GOT3 (cell line): ENCODE data around the gene B4GALT2.

Experiments used
- DNase-seq: peaks from one replicate; lab custom pipeline; 2025; ENCODE audit warnings: mixed read lengths; lab: John Stamatoyannopoulos, UW

B4GALT2 gene

GRCh38 chr1:43978551-43979260 is at the start of gene B4GALT2:
Gene B4GALT2, plus strand, starts transcription at chr1:43979210. Its CDS starts 1,951 bp downstream, at chr1:43981161.
- no peak for DNase-seq

- no peak for DNase-seq
These were observed 48.7 kb upstream of the B4GALT2 start for GRCh38 chr1:43930168-43930948.

GRCh38 chr1:43930949-43931275 is 48.1 kb upstream of the B4GALT2 start:
- no peak for DNase-seq

GRCh38 chr1:43931711-43932660 is 47.0 kb upstream of the B4GALT2 start:
- DNase-seq, result no peak

GRCh38 chr1:43932786-43933385 is 46.1 kb upstream of the B4GALT2 start:
- DNase-seq, result no peak

- no peak for DNase-seq
These were observed 45.5 kb upstream of the B4GALT2 start, which contains the start of gene ARTN for GRCh38 chr1:43933386-43934100. Gene ARTN, plus strand, starts transcription at chr1:43933801. Its CDS starts 1,856 bp downstream, at chr1:43935657.

GRCh38 chr1:43934101-43934985 is 44.7 kb upstream of the B4GALT2 start:
- no peak for DNase-seq

- DNase-seq, result no peak
These were observed 44.1 kb upstream of the B4GALT2 start for GRCh38 chr1:43934986-43935324.

- no peak for DNase-seq
These were observed 43.1 kb upstream of the B4GALT2 start for GRCh38 chr1:43935711-43936427.

GRCh38 chr1:43936431-43937151 is 42.4 kb upstream of the B4GALT2 start:
- no peak for DNase-seq

- DNase-seq, result no peak
These were observed 41.7 kb upstream of the B4GALT2 start for GRCh38 chr1:43937179-43937865.

- DNase-seq, result no peak
These were observed 40.6 kb upstream of the B4GALT2 start for GRCh38 chr1:43938383-43938782.

GRCh38 chr1:43938892-43939587 is 40.0 kb upstream of the B4GALT2 start:
- no peak for DNase-seq

GRCh38 chr1:43942411-43942810 is 36.6 kb upstream of the B4GALT2 start:
- no peak for DNase-seq

GRCh38 chr1:43944860-43945259 is 34.1 kb upstream of the B4GALT2 start:
- no peak for DNase-seq

GRCh38 chr1:43945674-43946235 is 33.3 kb upstream of the B4GALT2 start:
- DNase-seq, result no peak
